Gastroesophageal sphincter (tissue), 3 donors: Measurements from ENCODE around the gene GALNT9.
"Not testable (repeated sequence)": the region's sequence is repeated elsewhere in the genome, so short reads cannot be mapped to it uniquely, and the experiment has no call there.

ENCODE experiments used
- EP300 ChIP-seq: sonication (generic); formaldehyde crosslinking; IDR thresholded peaks from one replicate; pipeline ENCODE4 v1.6.1; 2017; ENCODE audit warnings: antibody characterized with exemption, mild to moderate bottlenecking
- TF ChIP-seq, protein P1 (sequence below), 4 experiments: fragments of 200-600 bp in 2 of 4; fragments of 450-650 bp in 2 of 4; sonication (generic) in 1 of 4; IDR thresholded peaks; one replicate each; pipeline ENCODE4 v1.5.1; 2017 to 2019; ENCODE audit warnings: antibody characterized with exemption in 4 of 4, mild to moderate bottlenecking in 2 of 4, moderate library complexity in 2 of 4

DNA sequence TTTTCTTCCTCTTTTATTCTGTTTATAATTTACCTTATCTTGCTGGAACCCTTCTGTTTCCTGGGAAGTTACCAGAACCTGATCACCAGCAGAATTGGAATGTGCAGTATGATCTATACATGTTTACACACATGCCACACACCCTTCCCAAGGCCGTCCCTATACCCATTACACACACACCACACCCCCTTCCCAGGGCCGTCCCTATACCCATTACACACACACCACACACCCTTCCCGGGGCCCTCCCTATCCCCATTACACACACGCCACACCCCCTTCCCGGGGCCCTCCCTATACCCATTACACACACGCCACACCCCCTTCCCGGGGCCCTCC is 88.8 kb downstream of the GALNT9 start:
- TF ChIP-seq, protein P1, sequence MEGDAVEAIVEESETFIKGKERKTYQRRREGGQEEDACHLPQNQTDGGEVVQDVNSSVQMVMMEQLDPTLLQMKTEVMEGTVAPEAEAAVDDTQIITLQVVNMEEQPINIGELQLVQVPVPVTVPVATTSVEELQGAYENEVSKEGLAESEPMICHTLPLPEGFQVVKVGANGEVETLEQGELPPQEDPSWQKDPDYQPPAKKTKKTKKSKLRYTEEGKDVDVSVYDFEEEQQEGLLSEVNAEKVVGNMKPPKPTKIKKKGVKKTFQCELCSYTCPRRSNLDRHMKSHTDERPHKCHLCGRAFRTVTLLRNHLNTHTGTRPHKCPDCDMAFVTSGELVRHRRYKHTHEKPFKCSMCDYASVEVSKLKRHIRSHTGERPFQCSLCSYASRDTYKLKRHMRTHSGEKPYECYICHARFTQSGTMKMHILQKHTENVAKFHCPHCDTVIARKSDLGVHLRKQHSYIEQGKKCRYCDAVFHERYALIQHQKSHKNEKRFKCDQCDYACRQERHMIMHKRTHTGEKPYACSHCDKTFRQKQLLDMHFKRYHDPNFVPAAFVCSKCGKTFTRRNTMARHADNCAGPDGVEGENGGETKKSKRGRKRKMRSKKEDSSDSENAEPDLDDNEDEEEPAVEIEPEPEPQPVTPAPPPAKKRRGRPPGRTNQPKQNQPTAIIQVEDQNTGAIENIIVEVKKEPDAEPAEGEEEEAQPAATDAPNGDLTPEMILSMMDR (IDR thresholded peaks at IDR 0.05): not testable (repeated sequence)
- TF ChIP-seq EP300: not testable (repeated sequence)
